ENCODE measurements around the gene CLCN7. TPM values are rescaled to one million over a fixed set of nuclear protein-coding genes. Genes with fewer than 3 reads are reported as not detected.
A peak's percentile ranks its signal among the peaks of the same experiment; 100 is the strongest.

CLCN7 gene
- total RNA-seq, 6 donors from 2014 or later: 78.0 to 463 (median 147) TPM

- WGBS, 2 donors: 85 to 87% methylated on average over 5 to 23 of the region's 24 CpGs
- ATAC-seq (ENCODE audit: low FRiP score in 2 of 2): no peak
- H3K27me3 ChIP-seq: no peaks in the 10 kb centered on the region
- peaks cover 6 to 10% (median 7%) of the 10 kb centered on the region in 4 donors for H3K4me1 ChIP-seq
- no peak overlapping the region for H3K4me3 ChIP-seq
- H3K9me3 ChIP-seq: no peaks in the 10 kb centered on the region
- TF ChIP-seq POLR2A (IDR thresholded peaks at IDR 0.05) (no peak), POLR2AphosphoS5 (IDR thresholded peaks at IDR 0.05) (no peak), EP300 (IDR thresholded peaks at IDR 0.05) (no peak)
- TF ChIP-seq, protein P1, sequence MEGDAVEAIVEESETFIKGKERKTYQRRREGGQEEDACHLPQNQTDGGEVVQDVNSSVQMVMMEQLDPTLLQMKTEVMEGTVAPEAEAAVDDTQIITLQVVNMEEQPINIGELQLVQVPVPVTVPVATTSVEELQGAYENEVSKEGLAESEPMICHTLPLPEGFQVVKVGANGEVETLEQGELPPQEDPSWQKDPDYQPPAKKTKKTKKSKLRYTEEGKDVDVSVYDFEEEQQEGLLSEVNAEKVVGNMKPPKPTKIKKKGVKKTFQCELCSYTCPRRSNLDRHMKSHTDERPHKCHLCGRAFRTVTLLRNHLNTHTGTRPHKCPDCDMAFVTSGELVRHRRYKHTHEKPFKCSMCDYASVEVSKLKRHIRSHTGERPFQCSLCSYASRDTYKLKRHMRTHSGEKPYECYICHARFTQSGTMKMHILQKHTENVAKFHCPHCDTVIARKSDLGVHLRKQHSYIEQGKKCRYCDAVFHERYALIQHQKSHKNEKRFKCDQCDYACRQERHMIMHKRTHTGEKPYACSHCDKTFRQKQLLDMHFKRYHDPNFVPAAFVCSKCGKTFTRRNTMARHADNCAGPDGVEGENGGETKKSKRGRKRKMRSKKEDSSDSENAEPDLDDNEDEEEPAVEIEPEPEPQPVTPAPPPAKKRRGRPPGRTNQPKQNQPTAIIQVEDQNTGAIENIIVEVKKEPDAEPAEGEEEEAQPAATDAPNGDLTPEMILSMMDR (IDR thresholded peaks at IDR 0.05): no peak
- no peak overlapping the region for H3K27ac ChIP-seq
- H3K36me3 ChIP-seq: no peaks in the 10 kb centered on the region
- peak in 1 of 2 donors; percentile 67 for DNase-seq
These were observed 13.3 kb upstream of the CLCN7 start for GRCh38 chr16:1488054-1488601.

GRCh38 chr16:1487395-1488053, 12.7 kb upstream of the CLCN7 start:
- Histone ChIP-seq H3K27me3 (no peaks in the 10 kb centered on the region), H3K36me3 (no peaks in the 10 kb centered on the region), H3K27ac (no peak overlapping the region), H3K4me3 (no peak overlapping the region), H3K4me1 (peaks cover 2 to 4% (median 3%) of the 10 kb centered on the region in 4 donors), H3K9me3 (no peaks in the 10 kb centered on the region)
- DNase-seq (peak in 1 of 2 donors; percentile 81), ATAC-seq (ENCODE audit: low FRiP score in 2 of 2) (peak; percentile 15 to 28)
- TF ChIP-seq POLR2A (IDR thresholded peaks at IDR 0.05) (no peak), EP300 (IDR thresholded peaks at IDR 0.05) (no peak), POLR2AphosphoS5 (IDR thresholded peaks at IDR 0.05) (no peak)
- WGBS, 2 donors: 79 to 89% methylated on average over 13 to 39 of the region's 39 CpGs

GRCh38 chr16:1486551-1487390, 11.9 kb upstream of the CLCN7 start:
- Histone ChIP-seq H3K27ac (no peak overlapping the region), H3K9me3 (no peaks in the 10 kb centered on the region), H3K4me3 (no peak overlapping the region), H3K27me3 (no peaks in the 10 kb centered on the region), H3K4me1 (no peaks in the 10 kb centered on the region), H3K36me3 (no peaks in the 10 kb centered on the region)
- WGBS, 2 donors: 79 to 84% methylated on average over 18 to 32 of the region's 33 CpGs
- peak in 1 of 2 donors; percentile 3 for ATAC-seq (ENCODE audit: low FRiP score in 2 of 2)
- DNase-seq: no peak
- TF ChIP-seq EP300 (IDR thresholded peaks at IDR 0.05) (no peak), POLR2AphosphoS5 (IDR thresholded peaks at IDR 0.05) (no peak), POLR2A (IDR thresholded peaks at IDR 0.05) (no peak)
- TF ChIP-seq, protein P1 (IDR thresholded peaks at IDR 0.05): no peak

DNA sequence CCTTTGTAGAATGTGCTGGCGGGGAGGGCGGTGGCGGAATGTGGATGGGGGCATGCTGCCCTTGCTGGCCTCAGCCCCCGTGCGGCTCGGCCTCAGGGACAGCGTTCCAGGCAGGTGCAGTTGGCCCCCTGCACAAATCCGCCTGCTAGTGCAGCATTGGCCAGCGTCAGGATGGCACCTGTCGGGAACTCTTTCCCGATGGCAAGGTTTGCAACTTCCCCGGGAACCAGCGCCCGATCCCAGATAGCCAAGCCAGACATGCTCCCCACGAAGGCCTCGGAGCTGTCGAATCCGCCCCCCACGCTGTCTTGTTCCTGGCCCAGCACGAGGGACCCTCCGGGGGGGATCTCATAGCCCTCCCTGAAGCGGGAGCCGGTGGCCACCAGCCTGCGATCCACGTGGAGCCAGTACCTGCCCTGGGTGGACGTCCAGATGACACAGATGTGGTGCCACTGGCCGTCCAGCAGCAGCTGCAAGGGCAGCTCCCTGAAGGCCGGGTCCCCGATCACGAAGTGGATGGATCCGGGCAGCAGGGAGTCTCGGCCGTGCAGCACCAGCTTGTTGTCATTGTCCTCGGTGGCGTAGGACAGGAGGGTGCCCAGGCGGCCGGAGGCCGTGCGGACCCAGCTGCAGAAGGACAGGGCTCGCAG, 11.1 kb upstream of the CLCN7 start:
- TF ChIP-seq EP300 (IDR thresholded peaks at IDR 0.05): no peak
- no peak for TF ChIP-seq POLR2AphosphoS5 (IDR thresholded peaks at IDR 0.05)
- TF ChIP-seq, protein P1 (IDR thresholded peaks at IDR 0.05): no peak
- TF ChIP-seq POLR2A (IDR thresholded peaks at IDR 0.05): no peak
- no peaks in the 10 kb centered on the region for H3K4me1 ChIP-seq
- H3K27me3 ChIP-seq: no peaks in the 10 kb centered on the region
- DNase-seq (peak in 1 of 2 donors; percentile 76), ATAC-seq (ENCODE audit: low FRiP score in 2 of 2) (no peak)
- H3K27ac ChIP-seq: no peak overlapping the region
- no peak overlapping the region for H3K4me3 ChIP-seq
- no peaks in the 10 kb centered on the region for H3K9me3 ChIP-seq
- 90 to 91% methylated on average over 21 to 39 of the region's 40 CpGs for WGBS, 2 donors
- H3K36me3 ChIP-seq: no peaks in the 10 kb centered on the region

Measured in upper lobe of left lung (tissue), 6 donors.